ENCODE data around the gene EIF4G3.

Gene EIF4G3

GRCh38 chr1:20867847-20868246 lies 308.9 kb downstream of the EIF4G3 start:
- no peak overlapping the region for H3K27ac ChIP-seq (ENCODE audit: low read depth, low read length, poor library complexity, severe bottlenecking)
- no peaks in the 10 kb centered on the region for H3K9me2 ChIP-seq (ENCODE audit: low read depth, low read length)
- H3K9me3 ChIP-seq (ENCODE audit: low read length), result no peaks in the 10 kb centered on the region
- no peaks in the 10 kb centered on the region for H3F3A ChIP-seq (ENCODE audit: insufficient read depth, low read length)
- H2AFZ ChIP-seq (ENCODE audit: low read length), result no peak overlapping the region
- H3K4me3 ChIP-seq (ENCODE audit: low read depth, low read length, poor library complexity, severe bottlenecking), result no peak overlapping the region
- TF ChIP-seq CTCF (IDR thresholded peaks at IDR 0.05; ENCODE audit: low read length) (no peak), EZH2 (IDR thresholded peaks at IDR 0.05; ENCODE audit: borderline replicate concordance, low read length) (no peak)
- H3K79me2 ChIP-seq (ENCODE audit: insufficient read depth, low read length), result no peaks in the 10 kb centered on the region
- H4K20me1 ChIP-seq (ENCODE audit: insufficient read depth, low read length), result no peaks in the 10 kb centered on the region
- H3K27me3 ChIP-seq (ENCODE audit: insufficient read depth, low read length), result no peaks in the 10 kb centered on the region
- H3K36me3 ChIP-seq (ENCODE audit: insufficient read depth, low read length), result peaks cover 22% of the 10 kb centered on the region
- H3K4me2 ChIP-seq (ENCODE audit: low read length), result no peak overlapping the region
- H3K4me1 ChIP-seq (ENCODE audit: insufficient read depth, low read length, severe bottlenecking), result no peaks in the 10 kb centered on the region
- no peak overlapping the region for H3K9ac ChIP-seq (ENCODE audit: low read length)

- no peak overlapping the region for H3K4me2 ChIP-seq (ENCODE audit: low read length)
- no peak overlapping the region for H3K4me3 ChIP-seq (ENCODE audit: low read depth, low read length, poor library complexity, severe bottlenecking)
- TF ChIP-seq CTCF (IDR thresholded peaks at IDR 0.05; ENCODE audit: low read length), result no peak
- no peak for TF ChIP-seq EZH2 (IDR thresholded peaks at IDR 0.05; ENCODE audit: borderline replicate concordance, low read length)
Observed at GRCh38 chr1:20867062-20867461, 309.6 kb downstream of the EIF4G3 start.

GRCh38 chr1:20865001-20865400 lies 311.7 kb downstream of the EIF4G3 start:
- Histone ChIP-seq H3K9me2 (ENCODE audit: low read depth, low read length) (no peaks in the 10 kb centered on the region), H4K20me1 (ENCODE audit: insufficient read depth, low read length) (no peaks in the 10 kb centered on the region), H3K4me1 (ENCODE audit: insufficient read depth, low read length, severe bottlenecking) (no peaks in the 10 kb centered on the region), H2AFZ (ENCODE audit: low read length) (no peak overlapping the region), H3K27me3 (ENCODE audit: insufficient read depth, low read length) (no peaks in the 10 kb centered on the region), H3K27ac (ENCODE audit: low read depth, low read length, poor library complexity, severe bottlenecking) (no peak overlapping the region), H3K36me3 (ENCODE audit: insufficient read depth, low read length) (peaks cover 51% of the 10 kb centered on the region), H3K9ac (ENCODE audit: low read length) (no peak overlapping the region), H3K79me2 (ENCODE audit: insufficient read depth, low read length) (no peaks in the 10 kb centered on the region), H3K4me3 (ENCODE audit: low read depth, low read length, poor library complexity, severe bottlenecking) (no peak overlapping the region), H3F3A (ENCODE audit: insufficient read depth, low read length) (no peaks in the 10 kb centered on the region), H3K4me2 (ENCODE audit: low read length) (no peak overlapping the region), H3K9me3 (ENCODE audit: low read length) (no peaks in the 10 kb centered on the region)
- TF ChIP-seq CTCF (IDR thresholded peaks at IDR 0.05; ENCODE audit: low read length) (no peak), EZH2 (IDR thresholded peaks at IDR 0.05; ENCODE audit: borderline replicate concordance, low read length) (no peak)

More at GRCh38 chr1:20867062-20867461, 309.6 kb downstream of the EIF4G3 start:
- Histone ChIP-seq H2AFZ (ENCODE audit: low read length) (no peak overlapping the region), H3K4me1 (ENCODE audit: insufficient read depth, low read length, severe bottlenecking) (no peaks in the 10 kb centered on the region), H3K27me3 (ENCODE audit: insufficient read depth, low read length) (no peaks in the 10 kb centered on the region), H3K79me2 (ENCODE audit: insufficient read depth, low read length) (no peaks in the 10 kb centered on the region), H3K9me2 (ENCODE audit: low read depth, low read length) (no peaks in the 10 kb centered on the region), H3K9ac (ENCODE audit: low read length) (no peak overlapping the region), H3F3A (ENCODE audit: insufficient read depth, low read length) (no peaks in the 10 kb centered on the region), H4K20me1 (ENCODE audit: insufficient read depth, low read length) (no peaks in the 10 kb centered on the region), H3K27ac (ENCODE audit: low read depth, low read length, poor library complexity, severe bottlenecking) (no peak overlapping the region), H3K9me3 (ENCODE audit: low read length) (no peaks in the 10 kb centered on the region), H3K36me3 (ENCODE audit: insufficient read depth, low read length) (peaks cover 30% of the 10 kb centered on the region)

Data from OCI-LY1 (cell line).